K562 (cell line): Measurements from ENCODE around the gene FUT6. TPM values are rescaled to one million over a fixed set of nuclear protein-coding genes. Genes with fewer than 3 reads are reported as not detected.

Experiments
- CBX2 ChIP-seq: fragments of 200-600 bp; sonication (generic); IDR thresholded peaks from one replicate; pipeline ENCODE4 v1.6.1; 2012; ENCODE audit warnings: mild to moderate bottlenecking, low read length, inconsistent platforms; ENCODE audit not compliant: insufficient read depth, poor library complexity, severe bottlenecking
- EWSR1 ChIP-seq: fragments of 450-650 bp; IDR thresholded peaks from 2 replicates; pipeline ENCODE4 v1.6.1; 2018; ENCODE audit warnings: borderline replicate concordance, mild to moderate bottlenecking, low read depth, moderate library complexity; ENCODE audit not compliant: partially characterized antibody
- HMGN3 ChIP-seq: IDR thresholded peaks from 2 replicates; pipeline ENCODE4 v1.6.1; 2011; ENCODE audit warnings: borderline replicate concordance, low read depth, mild to moderate bottlenecking, mixed read lengths, low read length; ENCODE audit not compliant: insufficient read length; ENCODE audit errors: extremely low read depth
- HNRNPUL1 ChIP-seq: fragments of 200-400 bp; formaldehyde crosslinking; IDR thresholded peaks from 2 replicates; pipeline ENCODE4 v1.6.1; 2017; ENCODE audit warnings: low read length
- MAFG ChIP-seq: fragments of 450-650 bp; conservative IDR thresholded peaks from 2 replicates; pipeline ENCODE4 v1.6.1; 2016; ENCODE audit warnings: missing genetic modification characterization, missing compliant biosample characterization
- MYNN ChIP-seq, 2 experiments: sonication (generic); formaldehyde crosslinking in 1 of 2; IDR thresholded peaks; 2 replicates each; pipeline versions ENCODE4 v1.5.0 to v1.6.1; 2016 to 2020; ENCODE audit warnings: antibody characterized with exemption in 1 of 2, missing genetic modification reagents in 1 of 2
- PTRF ChIP-seq: fragments of 450-650 bp; IDR thresholded peaks from 2 replicates; pipeline ENCODE4 v1.6.1; 2016; ENCODE audit warnings: mild to moderate bottlenecking, missing genetic modification characterization, missing compliant biosample characterization
- USF2 ChIP-seq: sonication (generic); formaldehyde crosslinking; IDR thresholded peaks from 2 replicates; pipeline ENCODE4 v1.5.0; 2020; ENCODE audit warnings: missing genetic modification reagents
- ZFP91 ChIP-seq: sonication (generic); formaldehyde crosslinking; IDR thresholded peaks from 2 replicates; pipeline ENCODE4 v1.8.0; 2022; ENCODE audit warnings: mild to moderate bottlenecking, missing genetic modification reagents
- ZNF175 ChIP-seq: fragments of 200-800 bp; sonication (Bioruptor generic); IDR thresholded peaks from 2 replicates; pipeline ENCODE4 v1.6.1; 2016; ENCODE audit warnings: low read depth, mild to moderate bottlenecking, missing genetic modification characterization, missing compliant biosample characterization
- ZNF318 ChIP-seq, 2 experiments: fragments of 450-650 bp; IDR thresholded peaks; 2 replicates each; pipeline ENCODE4 v1.6.1; 2016; ENCODE audit warnings: mild to moderate bottlenecking in 2 of 2, borderline replicate concordance in 1 of 2, low read depth in 1 of 2, moderate library complexity in 1 of 2
- ZNF395 ChIP-seq: fragments of 200-800 bp; sonication (Bioruptor generic); IDR thresholded peaks from 2 replicates; pipeline ENCODE4 v1.6.1; 2017; ENCODE audit warnings: missing genetic modification characterization, missing compliant biosample characterization
- polyA plus RNA-seq, 8 experiments: library from polyadenylated mRNA; depleted of rRNA in 4 of 8; stranded (reverse) in 5 of 8; unstranded in 3 of 8; fragments of >200 nt; fragmentation: Nextera tagmentation in 2 of 8; fragmentation: Illumina TruSeq in 1 of 8; extraction: Ambion mirVana in 2 of 8; extraction: Trizol in 1 of 8; gene quantifications; 2 replicates each; pipeline versions ENCODE4 v1.2.1 to v1.2.3, GENCODE V29; 2011 to 2014; ENCODE audit warnings: inconsistent platforms in 1 of 8, missing spikeins in 1 of 8
- total RNA-seq, 7 experiments: library from RNA; depleted of rRNA in 6 of 7; stranded (reverse); fragments of >200 nt in 6 of 7; fragmentation: Illumina TruSeq in 2 of 7; extraction: Trizol in 2 of 7; gene quantifications; 2 replicates each; pipeline versions ENCODE4 v1.2.1 to v1.2.3, GENCODE V29; 2011 to 2021; ENCODE audit warnings: low replicate concordance in 1 of 7

The FUT6 gene
- total and polyA plus RNA-seq, 9 of the 15 experiments (the other 6 are each of a cell fraction or from before 2014, with no cell fraction given), result 0.04 TPM; not detected in 8

- TF ChIP-seq ZNF318 (IDR thresholded peaks at IDR 0.05; ENCODE audit: borderline replicate concordance in 1 of 2, low read depth in 1 of 2) (no peak), CBX2 (no peak), EWSR1 (no peak), PTRF (no peak; the same call in 1 of the 2 replicates), ZNF175 (CRISPR knock-in tag) (peak; percentile 90), USF2 (CRISPR knock-in tag) (peak; percentile 92), HNRNPUL1 (no peak), MAFG (no peak), ZFP91 (CRISPR knock-in tag) (no peak), HMGN3 (peak; percentile 79), ZNF395 (CRISPR knock-in tag) (peak; percentile 88; the same call in 1 of the 2 replicates), MYNN (IDR thresholded peaks at IDR 0.05) (no peak), MYNN (CRISPR knock-in tag; IDR thresholded peaks at IDR 0.05) (no peak)
Measured at GRCh38 chr19:5790559-5791520, 48.7 kb downstream of the FUT6 start, which contains the start of gene DUS3L (continued).
